OCI-LY3 (cell line): ENCODE measurements around the gene ZHX3.

Experiments used
- CTCF ChIP-seq: fragments of 200-600, 300-600 bp; sonication (generic); IDR thresholded peaks from 2 replicates; pipeline ENCODE4 v1.5.1; 2014; ENCODE audit warnings: antibody characterized with exemption, low read length, low read depth
- EZH2phosphoT487 ChIP-seq: fragments of 200-600 bp; shearing (Covaris generic); IDR thresholded peaks from 2 replicates; pipeline ENCODE4 v1.6.1; 2018; ENCODE audit warnings: antibody characterized with exemption, mixed run types, low read depth

GRCh38 chr20:41179961-41180360, 137.6 kb downstream of the ZHX3 start:
- no peak for TF ChIP-seq CTCF
- TF ChIP-seq EZH2phosphoT487 = no peak
